HG03342 (cell line): ENCODE results near the gene TTLL10.

ENCODE experiments used
- ATAC-seq: cut with Tn5 transposase; IDR thresholded peaks from one replicate; pipeline ENCODE4 v1.9.1; 2021; ENCODE audit warnings: mild to moderate bottlenecking, moderate library complexity; ENCODE audit not compliant: unreplicated experiment

TTLL10 gene, protein sequence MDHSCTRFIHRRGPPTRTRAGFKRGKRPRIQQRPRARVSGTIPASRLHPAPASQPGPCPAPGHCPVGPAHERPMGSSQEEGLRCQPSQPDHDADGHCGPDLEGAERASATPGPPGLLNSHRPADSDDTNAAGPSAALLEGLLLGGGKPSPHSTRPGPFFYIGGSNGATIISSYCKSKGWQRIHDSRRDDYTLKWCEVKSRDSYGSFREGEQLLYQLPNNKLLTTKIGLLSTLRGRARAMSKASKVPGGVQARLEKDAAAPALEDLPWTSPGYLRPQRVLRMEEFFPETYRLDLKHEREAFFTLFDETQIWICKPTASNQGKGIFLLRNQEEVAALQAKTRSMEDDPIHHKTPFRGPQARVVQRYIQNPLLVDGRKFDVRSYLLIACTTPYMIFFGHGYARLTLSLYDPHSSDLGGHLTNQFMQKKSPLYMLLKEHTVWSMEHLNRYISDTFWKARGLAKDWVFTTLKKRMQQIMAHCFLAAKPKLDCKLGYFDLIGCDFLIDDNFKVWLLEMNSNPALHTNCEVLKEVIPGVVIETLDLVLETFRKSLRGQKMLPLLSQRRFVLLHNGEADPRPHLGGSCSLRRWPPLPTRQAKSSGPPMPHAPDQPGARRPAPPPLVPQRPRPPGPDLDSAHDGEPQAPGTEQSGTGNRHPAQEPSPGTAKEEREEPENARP

DNA sequence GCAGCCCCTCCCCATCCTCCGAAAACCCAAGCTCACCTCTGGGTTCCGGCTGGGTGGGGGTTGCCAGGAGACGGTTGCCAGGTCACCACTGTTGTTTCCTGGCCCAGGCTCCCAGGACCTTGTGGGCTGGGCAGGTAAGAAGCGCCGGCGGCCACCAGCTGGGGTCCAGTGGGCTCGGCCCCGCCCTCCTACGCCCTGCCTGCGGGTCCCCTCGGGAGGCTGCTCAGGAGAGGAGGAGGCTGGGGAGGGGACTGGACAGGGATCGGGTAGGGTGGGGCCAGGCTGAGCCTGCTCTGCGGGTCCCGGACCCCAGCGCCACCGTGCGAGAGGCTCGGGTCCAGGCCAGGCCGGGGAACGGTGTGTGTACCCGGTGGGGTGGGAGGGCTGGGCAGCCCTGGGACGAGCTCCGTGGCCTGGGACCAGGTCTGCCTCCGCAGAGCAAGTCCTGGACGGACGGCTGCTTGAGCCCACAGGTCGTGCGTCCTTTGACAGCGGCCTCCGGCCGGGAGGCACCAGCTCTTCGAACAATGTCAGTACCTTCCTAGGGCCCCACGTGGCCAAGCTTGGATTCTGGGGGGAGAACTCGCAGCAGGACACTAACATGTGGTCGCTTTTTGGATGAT lies at the start of gene TTLL10:
Gene TTLL10 (plus strand): TSS at position 88 of the 623 bp plus-strand sequence. CDS start 5,336 bp downstream, outside the sequence.
- ATAC-seq = no peak

DNA sequence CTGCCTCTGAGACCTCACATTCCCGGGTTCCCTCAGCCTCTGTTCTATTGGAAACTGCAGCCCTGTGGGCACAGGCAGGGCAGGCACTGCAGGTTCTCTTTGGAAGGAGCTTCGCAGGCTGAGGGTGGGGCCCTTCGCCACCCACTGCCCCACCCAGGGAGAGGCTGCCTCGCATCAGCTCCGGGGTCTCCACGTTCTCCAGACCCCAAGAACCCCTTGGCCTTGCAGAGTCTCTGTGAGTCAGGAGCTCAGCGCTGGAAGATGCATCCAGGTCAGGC lies 49.2 kb upstream of the TTLL10 start:
- ATAC-seq = no peak

DNA sequence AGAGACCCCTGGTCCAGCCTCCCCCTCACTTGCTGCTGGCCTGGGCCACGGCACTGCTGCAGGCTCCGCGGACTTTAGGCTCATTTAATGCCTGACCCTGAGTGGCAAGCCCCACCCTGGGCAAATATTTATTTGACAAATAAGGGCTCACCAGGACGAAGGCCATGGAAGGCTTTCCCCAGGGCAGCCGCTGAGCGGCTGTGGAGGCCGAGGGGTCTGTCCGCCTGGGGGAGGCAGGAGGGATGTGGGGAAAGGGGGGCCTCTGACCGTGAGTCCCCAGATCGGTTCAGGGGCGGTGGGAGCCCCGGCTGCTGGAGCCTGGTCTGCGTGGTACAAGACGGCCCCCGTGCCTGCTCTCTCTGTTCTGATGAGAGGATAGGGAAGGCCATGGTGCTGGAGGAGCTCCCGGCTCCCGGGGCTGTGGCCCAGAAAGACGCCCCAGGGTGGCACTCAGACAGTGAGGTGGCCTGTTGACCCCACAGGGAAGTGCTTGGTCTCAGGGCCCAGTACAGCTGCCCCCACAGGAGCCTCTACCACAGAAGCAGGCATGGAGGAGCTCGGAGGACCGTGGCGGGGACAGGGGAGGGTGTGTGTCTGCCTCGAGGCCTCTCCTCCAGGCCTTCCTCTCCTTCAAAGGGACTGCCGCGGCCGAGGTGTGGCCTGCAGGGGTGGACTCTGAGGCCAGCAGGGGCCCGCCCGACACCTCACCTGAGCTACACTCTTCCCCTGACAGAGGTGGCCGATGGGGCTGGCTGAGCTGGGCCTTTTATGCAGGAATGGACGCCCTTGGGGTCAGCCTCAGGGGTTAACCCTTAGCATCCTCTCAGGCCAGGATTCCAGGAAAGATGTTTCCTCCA lies 48.7 kb upstream of the TTLL10 start:
- no peak for ATAC-seq

DNA sequence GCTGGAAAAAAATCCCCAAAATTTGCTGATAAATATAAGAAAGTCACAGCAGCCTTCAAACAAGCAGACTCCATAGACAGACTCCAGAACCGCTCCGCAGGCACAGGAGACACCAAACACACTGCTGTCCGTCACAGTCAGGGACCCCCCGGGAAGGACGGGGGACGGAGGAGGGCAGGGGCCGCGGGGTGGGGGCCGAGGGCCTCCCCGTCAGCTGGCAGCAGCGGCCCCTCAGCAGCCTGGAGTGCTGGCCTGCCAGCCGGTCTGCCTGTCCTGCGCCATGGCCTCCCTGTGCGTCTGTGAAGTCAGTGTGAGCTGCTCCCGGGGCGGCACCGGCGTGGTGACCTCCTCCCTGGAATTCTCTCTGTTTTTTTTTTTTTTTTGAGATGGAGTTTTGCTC lies 47.7 kb upstream of the TTLL10 start:
- ATAC-seq = no peak

DNA sequence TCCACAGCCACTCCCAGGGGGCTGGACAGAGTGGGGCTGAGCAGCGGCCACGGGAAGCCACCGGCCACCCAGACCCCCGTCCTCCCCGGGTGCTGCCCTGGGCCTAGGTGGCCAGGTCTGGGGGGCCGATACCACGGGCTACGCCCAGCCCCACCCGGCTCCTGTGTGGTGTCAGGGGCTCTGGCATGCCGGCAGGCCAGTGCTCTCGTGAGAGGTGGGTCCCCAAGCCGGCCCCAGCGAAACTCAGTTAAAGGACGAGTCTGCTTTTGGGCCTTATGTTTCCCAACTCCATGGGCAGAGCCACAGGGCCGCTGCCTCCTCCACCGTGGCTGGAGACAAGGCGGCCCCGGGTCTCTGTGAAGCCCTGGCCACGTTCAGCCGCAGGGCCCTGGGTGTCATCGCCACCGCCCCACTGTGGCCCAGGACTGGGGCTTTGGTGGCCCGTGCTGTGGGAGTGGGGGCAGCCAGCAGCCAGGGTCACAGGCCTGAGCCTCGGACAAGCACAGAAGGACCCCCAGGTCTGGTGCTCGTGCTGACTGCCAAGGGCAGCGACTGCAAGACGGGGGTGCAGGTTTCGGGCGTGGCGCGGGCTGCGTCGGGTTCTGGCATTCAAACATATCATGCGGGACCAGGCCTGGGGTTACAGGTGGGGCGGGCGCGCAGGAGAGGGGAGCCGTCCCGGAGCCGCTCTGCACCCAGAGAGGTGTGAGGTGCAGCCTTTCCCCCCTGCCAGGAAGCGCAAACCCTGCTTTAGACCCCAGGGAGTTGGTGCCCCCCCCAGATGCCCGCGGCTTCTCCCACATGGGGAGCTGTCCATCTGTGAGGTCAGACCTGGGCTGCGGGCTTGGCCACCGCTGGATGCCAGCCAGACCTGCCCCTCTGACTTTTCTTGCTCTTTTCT lies 45.9 kb upstream of the TTLL10 start:
- ATAC-seq = no peak

DNA sequence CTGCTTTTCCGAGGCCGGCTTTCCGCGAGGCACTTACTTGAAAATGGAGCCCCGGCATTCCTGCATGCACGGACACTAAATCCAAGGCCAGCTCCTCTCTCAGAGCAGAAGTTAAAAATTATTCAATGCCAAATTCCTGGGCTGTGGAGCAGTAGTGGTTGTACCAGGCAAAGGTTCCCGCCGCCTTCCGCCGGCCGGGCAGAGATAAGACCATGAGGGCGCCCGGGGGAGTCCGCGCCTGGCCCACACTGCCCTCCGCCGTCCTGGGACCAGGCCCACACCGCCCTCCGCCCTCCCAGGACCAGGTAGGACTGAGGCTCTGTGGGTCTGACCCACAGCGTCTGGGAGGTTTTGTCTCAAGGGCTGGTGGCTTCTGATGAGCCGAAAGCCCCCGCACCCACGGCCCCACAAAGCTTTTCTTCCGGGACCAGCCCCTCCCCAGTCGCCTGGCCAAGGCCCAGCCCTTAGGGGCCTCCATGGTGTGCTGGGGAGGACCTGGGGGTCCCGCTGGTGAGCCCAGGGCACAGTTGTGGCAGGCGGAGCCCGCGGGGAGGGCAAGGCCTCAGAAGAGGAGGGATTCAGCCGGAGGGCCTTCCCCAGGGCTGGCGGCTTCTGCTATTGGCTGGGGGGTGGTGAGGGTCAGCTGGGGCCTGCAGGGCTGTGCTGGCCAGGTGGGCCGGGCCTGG lies 45.1 kb upstream of the TTLL10 start:
- ATAC-seq = no peak

DNA sequence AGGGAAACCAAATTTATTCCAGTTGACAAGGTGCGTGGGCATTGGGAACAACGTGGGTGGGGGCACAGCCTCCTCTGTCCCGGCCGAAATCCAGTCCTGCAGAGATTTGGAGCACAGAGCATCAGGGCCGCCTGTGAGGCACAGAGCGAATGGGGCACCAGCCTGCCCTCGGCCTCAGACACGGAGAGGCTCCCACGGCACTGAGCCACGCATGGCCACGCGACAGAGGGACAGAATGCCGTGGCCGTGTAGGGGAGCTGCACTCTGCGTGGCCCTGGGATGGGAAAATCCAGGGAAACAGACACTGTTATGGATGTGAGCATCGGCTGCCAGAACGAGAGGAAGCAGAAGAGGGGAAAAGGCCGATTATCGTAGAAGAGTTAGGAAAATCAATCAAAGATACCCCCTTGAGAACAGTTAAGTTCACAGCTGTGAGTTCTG lies 44.3 kb upstream of the TTLL10 start:
- ATAC-seq = no peak

DNA sequence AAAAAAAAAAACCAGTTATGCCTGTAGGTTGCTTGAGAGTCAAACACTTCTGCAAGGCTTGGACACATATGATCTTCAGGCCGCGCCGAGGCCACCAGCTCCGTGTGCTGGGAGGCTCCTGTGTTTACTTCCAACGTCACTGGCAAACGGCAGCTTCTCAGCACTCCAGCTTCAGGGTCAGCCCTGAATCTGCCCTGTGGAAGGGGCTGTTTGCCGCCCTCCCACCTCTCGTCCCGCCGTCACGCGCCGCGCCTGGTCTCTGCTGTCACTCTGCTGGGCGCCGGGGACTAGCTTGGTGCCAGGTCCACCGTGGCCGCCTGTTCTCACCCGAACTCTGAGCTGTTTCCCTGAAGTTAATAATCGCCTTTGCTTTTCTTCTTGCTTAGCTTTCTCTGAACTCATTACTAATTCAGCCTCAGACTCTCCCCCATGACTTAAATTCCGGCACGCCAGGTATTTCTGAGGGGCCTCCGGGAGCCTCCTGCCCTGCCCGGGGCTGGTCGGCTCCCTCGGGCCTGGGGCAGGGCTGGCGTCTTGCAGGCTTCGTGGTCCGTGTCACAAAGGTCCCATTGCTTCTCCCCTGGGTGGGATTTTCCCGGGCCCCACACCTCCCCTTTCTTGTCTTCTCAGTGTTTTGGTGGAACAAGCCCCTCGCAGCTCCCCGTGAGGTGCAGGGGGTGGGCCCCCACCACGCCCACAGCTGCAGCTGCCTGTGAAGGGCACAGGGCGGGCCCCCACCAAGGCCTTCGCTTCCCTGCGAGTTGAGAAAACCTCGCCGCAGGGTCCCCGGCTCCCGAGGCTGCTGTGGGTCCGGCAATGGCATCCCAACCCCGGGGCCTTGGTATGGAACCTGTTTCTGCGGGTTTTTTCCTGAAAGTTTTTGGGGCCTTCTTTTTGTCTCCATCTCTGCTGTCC lies 43.2 kb upstream of the TTLL10 start:
- ATAC-seq = no peak

DNA sequence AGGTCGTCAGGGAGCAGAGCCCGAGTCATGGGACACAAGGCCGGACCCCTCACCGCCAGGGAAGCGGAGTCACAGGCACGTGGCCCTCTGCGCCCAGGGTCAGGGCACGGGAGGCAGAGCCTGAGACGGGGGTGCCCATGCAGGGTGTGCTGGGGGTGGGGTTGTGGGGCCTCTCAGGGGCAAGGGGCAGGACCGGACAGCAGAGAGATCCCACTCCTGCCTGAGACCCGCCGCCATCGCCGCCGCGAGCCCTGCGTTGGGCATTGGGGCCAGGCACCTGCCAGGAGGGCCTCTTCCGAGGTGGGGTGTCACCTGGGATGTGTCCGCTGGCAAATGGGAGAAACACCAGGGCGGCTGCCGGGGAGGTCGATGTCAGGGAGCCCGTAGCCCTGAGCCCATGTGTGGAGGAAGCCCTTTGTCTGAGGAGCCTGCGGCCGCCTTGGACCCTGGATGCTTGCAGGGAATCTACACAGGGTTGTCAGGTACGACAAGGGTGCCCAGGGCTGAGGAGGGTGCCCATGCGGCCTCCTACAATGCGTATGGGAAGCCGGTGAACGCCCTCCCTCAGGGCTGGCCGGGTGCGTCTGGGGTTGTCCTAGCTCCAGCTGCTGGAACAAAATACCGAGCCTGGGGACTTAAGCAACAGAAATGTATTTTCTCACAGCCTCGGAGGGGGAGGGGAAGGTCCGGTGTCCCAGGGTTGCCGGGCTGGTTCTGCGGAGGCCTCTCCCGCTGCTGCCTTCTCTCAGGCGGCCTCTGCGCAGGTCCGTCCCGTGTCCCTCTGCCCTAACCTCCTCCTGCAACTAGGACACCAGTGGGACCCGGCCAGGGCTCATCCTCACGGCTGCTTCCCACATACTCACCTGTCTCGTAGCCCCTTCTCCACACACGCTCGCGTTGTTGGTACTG lies 41.4 kb upstream of the TTLL10 start:
- ATAC-seq = no peak

DNA sequence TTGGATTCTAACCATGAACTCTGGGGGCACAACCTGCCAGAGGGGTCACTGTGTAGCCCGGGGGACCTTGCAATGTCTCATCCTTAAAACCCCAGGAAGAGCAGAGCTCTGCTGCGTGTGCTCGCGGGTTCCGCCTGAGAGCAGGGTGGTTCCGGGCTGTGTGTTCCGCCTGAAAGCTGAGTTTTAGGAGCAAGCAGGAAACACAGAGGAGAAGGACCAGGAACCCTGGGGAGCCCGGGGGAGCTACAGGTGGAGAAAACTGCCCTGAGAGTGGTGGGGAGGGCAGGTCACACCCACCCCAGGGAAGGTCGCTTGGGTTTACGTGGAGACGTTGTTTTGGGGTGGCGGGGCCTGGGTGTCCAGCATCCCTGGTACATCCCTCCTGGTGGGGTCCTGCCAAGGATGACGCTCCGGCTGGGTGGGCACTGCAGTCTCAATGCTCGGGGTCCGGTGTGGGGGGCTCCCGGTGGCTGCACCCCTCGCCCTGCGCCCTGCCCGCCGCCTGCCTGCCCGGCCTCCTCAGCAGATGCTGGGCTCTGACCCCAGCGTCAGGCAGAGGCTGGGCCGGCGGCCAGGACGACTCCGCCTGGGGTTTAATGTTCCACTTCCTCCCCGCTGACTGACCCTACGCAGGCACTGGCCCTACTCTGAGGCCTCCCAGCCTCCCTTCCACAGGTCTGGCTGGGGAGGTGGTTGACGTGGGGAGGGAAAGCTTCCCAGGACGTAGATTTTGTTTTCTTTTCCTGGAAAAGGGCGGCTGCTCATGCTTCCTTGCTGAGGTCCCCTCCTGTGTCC lies 40.5 kb upstream of the TTLL10 start:
- ATAC-seq = no peak

DNA sequence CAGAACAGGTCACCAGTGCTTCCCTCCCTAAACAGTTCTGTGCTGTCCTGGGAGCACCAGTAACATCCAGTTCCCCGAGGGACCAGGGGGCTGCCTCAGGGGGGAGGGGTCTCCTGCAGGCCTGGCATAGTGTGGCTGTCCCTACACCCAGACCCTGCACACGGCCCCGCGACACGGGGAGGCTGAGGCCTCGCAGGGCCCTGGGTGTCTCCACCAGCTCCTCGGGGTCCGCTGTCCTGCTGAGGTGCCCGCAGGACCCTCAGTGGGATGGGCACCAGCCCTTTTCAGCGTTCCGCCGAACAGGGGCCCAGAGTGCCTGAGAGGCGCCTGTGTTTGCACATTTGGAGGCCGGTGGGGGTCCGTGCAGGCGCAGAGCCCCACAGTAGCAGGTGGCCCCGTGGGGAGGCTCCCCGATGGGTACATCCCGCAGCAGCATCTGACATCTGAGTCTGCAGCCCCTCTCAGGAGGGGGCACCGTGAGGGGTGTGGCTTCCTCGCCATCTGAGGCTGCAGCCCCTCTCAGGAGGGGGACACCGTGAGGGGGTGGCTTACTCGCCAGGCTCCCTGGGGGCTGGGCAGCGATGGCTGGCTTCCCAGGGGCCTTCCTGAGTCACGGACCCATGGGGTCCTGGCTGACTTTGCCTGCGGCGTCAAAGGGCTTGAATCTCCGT lies 39.2 kb upstream of the TTLL10 start:
- no peak for ATAC-seq

DNA sequence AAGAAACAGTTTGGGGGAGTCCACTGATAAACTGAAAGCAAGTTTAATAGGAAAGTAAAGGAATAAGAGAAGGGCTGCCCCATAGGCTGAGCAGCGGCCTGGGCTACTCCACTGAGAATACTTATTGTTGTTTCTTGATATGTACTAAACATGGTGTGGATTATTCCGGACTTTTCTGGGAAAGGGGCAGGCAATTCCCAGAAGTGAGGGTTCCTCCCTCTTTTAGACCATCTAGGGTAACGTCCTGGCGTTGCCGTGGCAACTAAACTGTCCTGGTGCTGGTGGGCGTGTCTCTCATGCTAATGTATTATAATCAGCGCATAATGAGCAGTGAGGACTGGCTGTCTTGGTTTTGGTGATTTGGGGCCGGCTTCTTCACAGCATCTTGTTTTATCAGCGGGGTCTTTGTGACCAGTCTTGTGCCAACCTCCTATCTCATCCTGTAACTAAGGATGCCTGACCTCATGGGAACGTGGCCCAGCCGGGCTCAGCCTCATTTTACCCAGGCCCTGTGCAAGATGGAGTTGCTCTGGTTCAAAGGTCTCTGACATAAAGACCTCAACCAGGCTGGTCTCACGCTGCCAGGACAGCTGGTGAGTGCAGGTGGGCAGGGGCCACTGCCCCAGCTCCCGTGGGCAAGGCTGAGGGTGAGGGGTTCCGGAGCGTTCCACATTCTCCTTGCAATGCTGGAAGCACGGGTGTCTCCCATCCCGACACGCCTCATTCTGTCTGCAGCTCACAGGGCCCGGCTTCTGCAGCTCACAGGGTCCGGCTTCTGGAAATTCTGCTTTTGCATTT lies 38.1 kb upstream of the TTLL10 start:
- no peak for ATAC-seq

DNA sequence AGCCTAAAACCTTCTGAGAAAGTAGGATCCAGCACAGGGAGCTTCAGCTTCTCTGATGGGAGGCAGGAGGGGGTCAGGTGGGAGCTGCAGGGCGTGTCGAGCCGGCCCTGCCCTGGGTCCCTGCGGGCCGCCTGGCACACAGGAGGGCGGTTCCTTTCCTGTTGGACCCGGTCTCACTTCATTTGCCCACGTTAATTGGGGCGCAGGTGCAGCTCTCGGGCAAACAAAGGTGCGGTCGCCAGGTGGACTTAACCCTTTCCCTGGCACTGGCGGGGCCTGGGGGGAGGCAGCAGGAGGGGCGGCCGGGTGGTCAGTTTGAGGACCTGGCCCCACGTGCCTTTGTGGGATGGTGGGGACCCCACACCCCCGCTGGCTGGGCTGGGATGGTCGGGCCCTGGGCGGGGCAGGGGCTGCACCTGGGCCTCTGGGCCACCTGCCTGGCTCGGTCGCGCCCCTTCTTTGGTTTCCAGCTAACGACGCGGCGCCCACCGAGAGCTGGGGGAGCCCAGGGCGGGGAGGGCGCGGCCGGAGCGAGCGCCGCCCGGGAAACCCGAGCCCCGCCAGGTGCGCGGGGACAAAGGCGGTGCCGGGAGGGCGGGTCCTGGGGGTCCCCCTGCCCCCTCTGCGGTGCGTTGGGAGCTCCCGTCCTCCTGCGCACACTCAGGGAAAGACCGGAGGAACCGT lies 37.0 kb upstream of the TTLL10 start:
- ATAC-seq = no peak

DNA sequence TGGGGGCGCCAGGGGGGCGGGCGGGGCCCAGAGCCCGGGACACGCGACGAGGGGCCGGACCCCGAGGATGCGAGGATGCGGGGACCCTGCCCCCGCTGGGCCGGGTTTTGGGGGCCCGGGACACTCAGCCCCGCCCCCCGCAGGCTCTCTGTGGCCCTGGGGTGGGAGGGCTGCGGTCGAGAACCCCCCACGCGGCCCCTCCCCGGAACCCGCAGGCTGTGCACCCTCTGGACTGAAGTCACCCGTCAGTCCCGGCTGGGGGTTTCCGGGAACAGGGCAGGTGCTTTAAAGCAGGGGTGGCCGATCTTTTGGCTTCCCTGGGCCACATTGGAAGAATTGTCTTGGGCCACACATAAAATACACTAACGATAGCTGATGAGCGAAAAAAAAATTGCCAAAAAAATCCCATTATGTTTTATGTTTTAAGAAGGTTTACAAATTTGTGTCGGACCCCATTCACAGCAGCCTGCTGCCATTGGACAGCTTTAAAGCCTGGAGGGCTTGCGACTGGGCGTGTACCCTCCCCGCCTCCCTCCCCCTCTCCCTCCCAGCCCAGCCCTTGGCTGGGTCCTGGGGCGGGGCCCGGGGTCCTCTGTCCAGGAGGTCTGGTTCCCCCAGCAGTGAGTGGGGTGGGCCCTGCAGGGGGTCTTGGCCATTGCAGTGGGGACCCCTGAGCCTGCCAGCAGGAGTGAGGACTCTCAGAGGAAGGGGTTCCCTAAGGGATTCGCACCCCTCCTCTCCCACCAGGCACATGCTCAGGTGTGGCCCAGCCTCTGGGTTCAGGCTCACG lies 36.2 kb upstream of the TTLL10 start:
- no peak for ATAC-seq
